GM12872 (cell line): ENCODE measurements around the gene RASGRP2.

Experiments
- TF ChIP-seq, protein P1 (sequence below): IDR thresholded peaks from 3 replicates; pipeline ENCODE4 v1.5.1; 2011; ENCODE audit warnings: low read depth, mild to moderate bottlenecking, low read length, moderate library complexity; ENCODE audit not compliant: insufficient read depth

The RASGRP2 gene

DNA sequence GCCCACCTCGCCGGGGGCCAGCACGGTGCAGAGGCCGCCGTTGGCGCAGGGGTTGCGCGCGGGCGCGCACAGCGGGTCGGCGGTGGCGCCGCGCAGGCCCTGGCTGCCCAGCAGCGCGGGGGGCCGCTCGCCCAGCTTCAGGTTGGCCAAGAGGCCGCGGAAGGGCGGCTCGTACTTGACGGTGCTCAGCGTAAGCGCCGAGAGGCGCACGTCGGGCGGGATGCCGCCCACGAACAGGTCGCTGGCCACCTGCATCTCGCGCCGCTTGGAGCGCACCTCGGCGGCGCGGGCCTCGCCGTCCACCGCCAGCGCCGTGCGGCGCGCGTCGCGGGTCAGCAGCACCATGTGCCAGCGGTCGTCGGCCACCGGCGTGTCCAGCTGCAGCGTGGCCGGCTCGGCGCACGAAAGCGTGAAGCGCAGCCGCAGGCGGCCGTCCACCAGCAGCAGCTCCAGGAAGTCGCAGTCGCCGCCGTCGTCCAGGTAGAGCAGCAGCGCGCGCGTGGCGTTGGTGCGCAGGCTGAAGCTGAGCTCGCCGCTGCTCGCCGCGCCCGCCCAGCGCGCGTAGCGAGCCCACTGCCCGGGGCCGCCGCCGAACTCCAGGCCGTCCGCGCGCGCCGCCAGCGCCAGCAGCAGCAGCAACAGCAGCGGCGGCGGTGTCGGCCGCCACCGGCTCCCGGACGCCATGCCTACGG lies 30.8 kb downstream of the RASGRP2 start:
- TF ChIP-seq, protein P1, sequence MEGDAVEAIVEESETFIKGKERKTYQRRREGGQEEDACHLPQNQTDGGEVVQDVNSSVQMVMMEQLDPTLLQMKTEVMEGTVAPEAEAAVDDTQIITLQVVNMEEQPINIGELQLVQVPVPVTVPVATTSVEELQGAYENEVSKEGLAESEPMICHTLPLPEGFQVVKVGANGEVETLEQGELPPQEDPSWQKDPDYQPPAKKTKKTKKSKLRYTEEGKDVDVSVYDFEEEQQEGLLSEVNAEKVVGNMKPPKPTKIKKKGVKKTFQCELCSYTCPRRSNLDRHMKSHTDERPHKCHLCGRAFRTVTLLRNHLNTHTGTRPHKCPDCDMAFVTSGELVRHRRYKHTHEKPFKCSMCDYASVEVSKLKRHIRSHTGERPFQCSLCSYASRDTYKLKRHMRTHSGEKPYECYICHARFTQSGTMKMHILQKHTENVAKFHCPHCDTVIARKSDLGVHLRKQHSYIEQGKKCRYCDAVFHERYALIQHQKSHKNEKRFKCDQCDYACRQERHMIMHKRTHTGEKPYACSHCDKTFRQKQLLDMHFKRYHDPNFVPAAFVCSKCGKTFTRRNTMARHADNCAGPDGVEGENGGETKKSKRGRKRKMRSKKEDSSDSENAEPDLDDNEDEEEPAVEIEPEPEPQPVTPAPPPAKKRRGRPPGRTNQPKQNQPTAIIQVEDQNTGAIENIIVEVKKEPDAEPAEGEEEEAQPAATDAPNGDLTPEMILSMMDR: no peak

DNA sequence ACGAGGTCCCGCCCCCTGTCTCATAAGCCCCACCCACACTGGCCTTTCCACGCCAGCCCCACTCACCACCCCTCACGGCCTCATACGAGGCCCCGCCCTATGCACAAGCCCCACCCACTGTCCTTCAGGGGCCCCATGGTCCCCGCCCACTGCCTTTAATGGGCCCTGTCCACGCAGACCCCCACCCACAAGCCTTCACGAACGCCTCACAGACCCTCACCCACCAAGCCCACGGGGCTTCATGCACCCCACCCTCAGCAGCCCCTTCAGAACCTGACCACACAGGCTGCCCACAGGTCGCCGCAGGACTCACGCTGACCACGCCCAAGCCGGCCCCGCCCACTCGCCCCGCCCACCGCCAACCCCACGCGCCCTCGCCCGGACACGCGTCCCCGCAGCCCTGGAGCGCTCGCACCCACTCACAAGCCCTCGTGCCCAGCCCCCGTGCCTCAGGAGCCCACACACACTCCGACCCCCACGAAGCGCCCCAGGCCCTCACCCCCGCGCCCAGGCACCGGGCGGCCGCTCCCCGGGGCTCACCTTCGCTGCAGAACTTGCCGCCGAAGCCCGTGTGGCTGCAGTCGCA lies 31.4 kb downstream of the RASGRP2 start:
- TF ChIP-seq, protein P1: no peak

GRCh38 chr11:64711956-64712362 lies 32.0 kb downstream of the RASGRP2 start:
- TF ChIP-seq, protein P1: no peak

- TF ChIP-seq, protein P1: no peak
Measured at GRCh38 chr11:64711138-64711955, 32.6 kb downstream of the RASGRP2 start.

DNA sequence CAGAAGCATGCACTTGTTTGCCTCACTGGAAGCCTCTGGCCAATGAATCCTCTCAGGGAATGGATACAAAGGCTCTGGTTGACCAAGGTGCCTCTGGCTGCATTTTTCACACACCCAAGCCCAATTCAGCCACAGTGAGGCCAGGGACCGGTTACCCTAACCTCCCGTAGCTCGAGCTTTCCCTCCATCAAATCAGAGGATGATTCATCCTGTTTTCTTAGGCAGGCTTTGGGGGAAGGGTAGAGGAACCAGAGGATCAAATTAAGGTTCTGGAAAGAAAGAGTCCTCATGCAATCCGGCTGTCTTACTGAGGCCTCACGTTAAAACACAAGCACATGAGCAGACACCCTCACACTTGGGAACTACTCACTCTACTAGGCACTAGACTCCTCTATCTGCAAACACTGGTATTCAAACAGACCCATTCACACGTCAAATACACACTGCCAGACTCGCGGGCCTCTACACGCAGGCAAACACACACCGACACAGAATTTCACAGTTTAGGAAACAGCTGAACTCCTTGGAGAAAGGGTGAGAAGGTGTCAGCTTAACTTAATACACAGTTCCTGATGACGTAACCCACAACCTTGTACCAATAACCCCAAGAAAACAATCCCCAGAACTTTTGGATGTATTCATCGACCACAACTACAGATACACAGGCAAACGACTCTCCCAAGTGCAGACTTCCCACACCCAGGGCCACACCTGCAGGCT lies 33.4 kb downstream of the RASGRP2 start:
- TF ChIP-seq, protein P1: no peak

- TF ChIP-seq, protein P1: no peak
Measured at GRCh38 chr11:64705501-64705900, 38.4 kb downstream of the RASGRP2 start.

- TF ChIP-seq, protein P1: no peak
Measured at GRCh38 chr11:64703048-64703447, 40.9 kb downstream of the RASGRP2 start.
